ENCODE results near the gene MST1. TPM values are rescaled to one million over a fixed set of nuclear protein-coding genes. Genes with fewer than 3 reads are reported as not detected.

Gene MST1
- total and polyA plus RNA-seq, 2 of the 8 experiments (the other 6 are each of a cell fraction or from before 2014, with no cell fraction given) = 6.2 to 9.5 TPM

- Histone ChIP-seq H3K79me1 (ENCODE audit: low read depth, low read length) (no peaks in the 10 kb centered on the region), H4K5ac (ENCODE audit: insufficient read length, low read depth, low read length) (no peak overlapping the region), H3K4me3 (ENCODE audit: extremely low read depth in 1 of 4, insufficient read depth in 2 of 4, low read depth in 3 of 4, low read length in 4 of 4) (no peak overlapping the region), H3K4me2 (ENCODE audit: insufficient read depth in 1 of 2, low read depth in 2 of 2, low read length in 2 of 2) (no peak overlapping the region), H3K9ac (replicated peaks in 1 of 4; ENCODE audit: extremely low read depth in 1 of 4, low read depth in 3 of 4, low read length in 3 of 4) (no peak overlapping the region), H2BK120ac (replicated peaks; ENCODE audit: low read depth, low read length) (no peak overlapping the region), H3K4ac (replicated peaks; ENCODE audit: insufficient read length, low read depth, low read length) (no peak overlapping the region), H4K91ac (replicated peaks; ENCODE audit: insufficient read length, low read length) (no peak overlapping the region), H2AK5ac (ENCODE audit: low read depth, low read length) (no peak overlapping the region), H3K27me3 (replicated peaks in 1 of 4; ENCODE audit: control insufficient read depth in 3 of 4, extremely low read depth in 1 of 4, insufficient read depth in 3 of 4, low read length in 3 of 4) (no peaks in the 10 kb centered on the region), H2AFZ (ENCODE audit: low read length) (no peak overlapping the region), H3K4me1 (replicated peaks in 1 of 4; ENCODE audit: control insufficient read depth in 3 of 4, insufficient read depth in 4 of 4, low read length in 3 of 4) (peaks cover 0 to 9% (median 5%) of the 10 kb centered on the region in 4 experiments; a peak in 5 of 7 replicates), H3K36me3 (ENCODE audit: control insufficient read depth in 2 of 4, insufficient read depth in 4 of 4, low read length in 3 of 4) (peaks cover 4 to 5% (median 5%) of the 10 kb centered on the region in 4 experiments; a peak in 5 of 8 replicates), H3K9me3 (ENCODE audit: insufficient read depth in 2 of 2, low read depth in 1 of 2, low read length in 1 of 2) (no peaks in the 10 kb centered on the region), H2BK5ac (ENCODE audit: low read depth, low read length) (no peak overlapping the region), H3K79me2 (ENCODE audit: control insufficient read depth in 1 of 2, insufficient read depth in 2 of 2, low read length in 2 of 2) (no peaks in the 10 kb centered on the region), H3K23ac (ENCODE audit: insufficient read length) (no peak overlapping the region), H3K14ac (ENCODE audit: insufficient read length) (no peak overlapping the region), H3K27ac (ENCODE audit: low read depth, low read length) (no peak overlapping the region), H4K8ac (ENCODE audit: extremely low read depth, insufficient read depth, low read length) (no peak overlapping the region), H2BK12ac (ENCODE audit: low read depth, low read length) (peak overlapping the region; percentile 50; the same call in 1 of the 2 replicates), H4K20me1 (replicated peaks in 1 of 2; ENCODE audit: control insufficient read depth in 1 of 2, insufficient read depth in 2 of 2, low read length in 2 of 2) (peaks cover 0 to 15% of the 10 kb centered on the region in 2 experiments), H3K23me2 (ENCODE audit: low read depth, low read length) (no peaks in the 10 kb centered on the region), H3K56ac (replicated peaks; ENCODE audit: insufficient read length, low read depth, low read length) (no peak overlapping the region), H2BK15ac (ENCODE audit: low read length) (no peak overlapping the region), H2BK20ac (ENCODE audit: low read length) (no peak overlapping the region), H3K18ac (ENCODE audit: extremely low read depth, low read length) (no peak overlapping the region)
- DNase-seq (ENCODE audit: low read depth in 1 of 2, low spot score in 2 of 2) (no peak), FAIRE-seq (no peak)
- WGBS, 2 experiments (ENCODE audit: extremely low coverage in 1 of 2, insufficient coverage in 1 of 2, insufficient read length in 1 of 2, insufficient replicate concordance in 2 of 2, low coverage in 1 of 2, low lambda C conversion rate in 2 of 2, missing lambda C conversion rate in 1 of 2) = 88% methylated on average over 7 of the region's 7 CpGs; no CpG with 5 or more reads in 1 of the 2 experiments
- POLR2A ChIA-PET (ENCODE audit: partially characterized antibody) = interaction anchor here (1.2 to 5.7 kb wide), 4 partner anchors 9 to 51 kb away, joined by 3 to 57 read pairs (median 6); partner anchors contain the start of gene AMIGO3
- CTCF ChIA-PET (ENCODE audit: partially characterized antibody) = interaction anchor here (0.7 to 9.7 kb wide), 12 partner anchors 8 to 202 kb away, joined by 3 to 127 read pairs (median 3); partner anchors contain the start of genes AMIGO3 and GMPPB
- TF ChIP-seq GABPA (IDR thresholded peaks at IDR 0.05; ENCODE audit: borderline replicate concordance, insufficient read depth, low read length) (no peak), KDM1A (IDR thresholded peaks at IDR 0.05; ENCODE audit: borderline replicate concordance, low read length) (no peak)
These were observed 14.7 kb upstream of the MST1 start for GRCh38 chr3:49703956-49704355.
